Esophagus muscularis mucosa (tissue), 3 donors: ENCODE results near the gene COL4A6.

Source experiments
- CTCF ChIP-seq, 3 experiments: fragments of 200-600 bp in 2 of 3; fragments of 450-650 bp in 1 of 3; sonication (generic) in 2 of 3; IDR thresholded peaks; one replicate each; pipeline ENCODE4 v1.5.1; 2017 to 2019; ENCODE audit warnings: antibody characterized with exemption in 3 of 3, mild to moderate bottlenecking in 2 of 3, moderate library complexity in 1 of 3
- POLR2A ChIP-seq: fragments of 450-650 bp; IDR thresholded peaks from one replicate; pipeline ENCODE4 v1.6.1; 2017; ENCODE audit warnings: antibody characterized with exemption, moderate library complexity, mild to moderate bottlenecking, low read depth

- TF ChIP-seq CTCF (IDR thresholded peaks at IDR 0.05) (no peak), POLR2A (no peak)
Observed at GRCh38 chrX:108331126-108331909, 106.9 kb downstream of the COL4A6 start.
